ENCODE measurements around the gene KCNAB2. TPM values are rescaled to one million over a fixed set of nuclear protein-coding genes. Genes with fewer than 3 reads are reported as not detected.

Gene KCNAB2
- total RNA-seq, 4 donors from 2014 or later: 10.9 to 12.6 (median 11.7) TPM

GRCh38 chr1:6103854-6104530 lies 58.3 kb downstream of the KCNAB2 start:
- WGBS, 2 donors (ENCODE audit: low coverage in 1 of 2): 89% methylated on average over 3 of the region's 13 CpGs; no CpG with 5 or more reads in 1 of the 2 donors
- H3K27me3 ChIP-seq: peaks cover 62% of the 10 kb centered on the region
- no peak for ATAC-seq
- H3K4me3 ChIP-seq: no peak overlapping the region
- TF ChIP-seq EP300 (IDR thresholded peaks at IDR 0.05): no peak
- TF ChIP-seq, protein P1, sequence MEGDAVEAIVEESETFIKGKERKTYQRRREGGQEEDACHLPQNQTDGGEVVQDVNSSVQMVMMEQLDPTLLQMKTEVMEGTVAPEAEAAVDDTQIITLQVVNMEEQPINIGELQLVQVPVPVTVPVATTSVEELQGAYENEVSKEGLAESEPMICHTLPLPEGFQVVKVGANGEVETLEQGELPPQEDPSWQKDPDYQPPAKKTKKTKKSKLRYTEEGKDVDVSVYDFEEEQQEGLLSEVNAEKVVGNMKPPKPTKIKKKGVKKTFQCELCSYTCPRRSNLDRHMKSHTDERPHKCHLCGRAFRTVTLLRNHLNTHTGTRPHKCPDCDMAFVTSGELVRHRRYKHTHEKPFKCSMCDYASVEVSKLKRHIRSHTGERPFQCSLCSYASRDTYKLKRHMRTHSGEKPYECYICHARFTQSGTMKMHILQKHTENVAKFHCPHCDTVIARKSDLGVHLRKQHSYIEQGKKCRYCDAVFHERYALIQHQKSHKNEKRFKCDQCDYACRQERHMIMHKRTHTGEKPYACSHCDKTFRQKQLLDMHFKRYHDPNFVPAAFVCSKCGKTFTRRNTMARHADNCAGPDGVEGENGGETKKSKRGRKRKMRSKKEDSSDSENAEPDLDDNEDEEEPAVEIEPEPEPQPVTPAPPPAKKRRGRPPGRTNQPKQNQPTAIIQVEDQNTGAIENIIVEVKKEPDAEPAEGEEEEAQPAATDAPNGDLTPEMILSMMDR (IDR thresholded peaks at IDR 0.05): no peak
- no peaks in the 10 kb centered on the region for H3K9me3 ChIP-seq
- H3K36me3 ChIP-seq: peaks cover 0 to 9% of the 10 kb centered on the region in 2 donors
- H3K4me1 ChIP-seq: no peaks in the 10 kb centered on the region
- H3K27ac ChIP-seq: no peak overlapping the region

DNA sequence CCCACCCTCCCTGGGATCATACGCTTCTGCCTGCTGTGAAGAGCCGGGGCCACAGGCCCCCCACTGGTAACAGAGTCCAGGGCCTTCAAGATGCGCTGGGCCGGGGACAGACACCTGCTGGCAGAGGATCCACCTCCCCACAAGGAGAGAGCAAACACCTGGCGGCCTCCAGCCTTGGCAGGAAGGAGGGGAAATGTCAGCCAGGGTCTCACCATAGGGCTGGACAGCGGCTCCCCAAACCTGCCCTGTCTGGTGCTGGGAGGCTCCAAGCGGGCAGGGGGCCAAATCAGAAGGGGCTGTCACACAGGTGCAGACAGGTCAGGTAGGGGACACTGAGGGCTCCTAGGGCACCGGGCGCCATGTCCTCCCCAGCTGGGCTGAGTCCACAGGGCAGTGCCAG lies 58.9 kb downstream of the KCNAB2 start:
- no peak for ATAC-seq
- H3K27me3 ChIP-seq: peaks cover 64% of the 10 kb centered on the region

GRCh38 chr1:6105218-6105679 lies 59.6 kb downstream of the KCNAB2 start:
- no peak for TF ChIP-seq POLR2AphosphoS5 (IDR thresholded peaks at IDR 0.05)
- TF ChIP-seq EP300 (IDR thresholded peaks at IDR 0.05): no peak
- no peak for TF ChIP-seq POLR2A (IDR thresholded peaks at IDR 0.05)
- TF ChIP-seq, protein P1 (IDR thresholded peaks at IDR 0.05): no peak
- H3K36me3 ChIP-seq: peaks cover 0 to 9% of the 10 kb centered on the region in 2 donors
- no peak overlapping the region for H3K27ac ChIP-seq
- no peak for ATAC-seq
- 69 to 76% methylated on average over 5 to 9 of the region's 12 CpGs for WGBS, 2 donors (ENCODE audit: low coverage in 1 of 2)
- peaks cover 63% of the 10 kb centered on the region for H3K27me3 ChIP-seq
- H3K9me3 ChIP-seq: no peaks in the 10 kb centered on the region
- H3K4me3 ChIP-seq: no peak overlapping the region
- H3K4me1 ChIP-seq: no peaks in the 10 kb centered on the region

More for the DNA sequence above, 58.9 kb downstream of the KCNAB2 start:
- TF ChIP-seq POLR2AphosphoS5 (IDR thresholded peaks at IDR 0.05): no peak
- TF ChIP-seq, protein P1 (IDR thresholded peaks at IDR 0.05): no peak
- no peak for TF ChIP-seq EP300 (IDR thresholded peaks at IDR 0.05)
- TF ChIP-seq POLR2A (IDR thresholded peaks at IDR 0.05): no peak
- Histone ChIP-seq H3K36me3 (peaks cover 0 to 9% of the 10 kb centered on the region in 2 donors), H3K9me3 (no peaks in the 10 kb centered on the region), H3K4me3 (no peak overlapping the region), H3K4me1 (no peaks in the 10 kb centered on the region), H3K27ac (no peak overlapping the region)
- no CpG with 5 or more reads among the region's 9 CpGs for WGBS, 2 donors (ENCODE audit: low coverage in 1 of 2)

DNA sequence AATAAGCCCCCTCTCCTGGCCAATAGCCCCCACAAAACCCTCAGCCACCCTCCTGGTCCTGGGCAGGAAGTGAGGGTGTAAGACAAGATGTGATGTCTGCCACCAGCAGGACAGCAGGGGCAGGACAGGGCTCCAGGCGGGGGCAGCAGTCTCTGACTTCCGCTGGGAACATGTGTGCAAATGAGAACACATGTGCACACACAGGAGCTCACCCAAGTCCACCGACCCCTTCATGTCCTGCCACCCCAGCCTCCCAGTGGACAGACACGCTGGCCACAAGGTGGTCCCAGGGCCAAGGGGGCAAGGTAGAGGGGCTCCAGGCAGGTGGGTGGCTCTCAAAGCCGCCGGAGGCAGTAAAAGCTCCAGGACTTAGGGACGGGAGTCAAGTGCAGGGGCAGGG lies 60.1 kb downstream of the KCNAB2 start:
- no peak for TF ChIP-seq EP300 (IDR thresholded peaks at IDR 0.05)
- TF ChIP-seq, protein P1 (IDR thresholded peaks at IDR 0.05): no peak
- TF ChIP-seq POLR2AphosphoS5 (IDR thresholded peaks at IDR 0.05): no peak
- no peak for TF ChIP-seq POLR2A (IDR thresholded peaks at IDR 0.05)
- Histone ChIP-seq H3K27ac (no peak overlapping the region), H3K9me3 (no peaks in the 10 kb centered on the region), H3K27me3 (peaks cover 57% of the 10 kb centered on the region), H3K36me3 (peaks cover 0 to 9% of the 10 kb centered on the region in 2 donors), H3K4me1 (no peaks in the 10 kb centered on the region), H3K4me3 (no peak overlapping the region)
- no peak for ATAC-seq
- WGBS, 2 donors (ENCODE audit: low coverage in 1 of 2): 53% methylated on average over 2 of the region's 7 CpGs; no CpG with 5 or more reads in 1 of the 2 donors

DNA sequence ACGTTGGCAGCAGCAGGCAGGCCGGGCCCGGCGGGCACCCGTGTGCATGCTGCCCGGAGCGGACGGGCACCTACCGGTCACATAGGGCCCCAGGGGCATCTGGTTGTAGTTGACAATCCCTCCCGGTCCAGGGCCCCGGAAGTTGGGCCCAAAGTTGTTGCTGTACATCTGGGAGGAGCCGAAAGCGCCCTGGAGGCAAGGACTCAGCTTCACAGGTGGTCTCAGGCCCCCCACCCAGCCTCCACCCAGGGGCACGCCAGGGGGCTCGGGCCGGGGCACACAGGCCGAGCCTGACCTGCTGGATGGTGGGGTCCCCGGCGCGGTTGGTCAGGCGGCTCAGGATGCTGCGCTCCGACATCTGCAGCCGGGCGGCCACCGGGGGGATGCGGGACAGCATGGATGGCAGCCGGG lies 60.6 kb downstream of the KCNAB2 start:
- Histone ChIP-seq H3K36me3 (peaks cover 0 to 9% of the 10 kb centered on the region in 2 donors), H3K4me1 (no peaks in the 10 kb centered on the region), H3K4me3 (no peak overlapping the region), H3K9me3 (no peaks in the 10 kb centered on the region), H3K27ac (no peak overlapping the region), H3K27me3 (peaks cover 52% of the 10 kb centered on the region)
- no CpG with 5 or more reads among the region's 28 CpGs for WGBS, 2 donors (ENCODE audit: low coverage in 1 of 2)
- no peak for ATAC-seq
- TF ChIP-seq POLR2A (IDR thresholded peaks at IDR 0.05) (no peak), POLR2AphosphoS5 (IDR thresholded peaks at IDR 0.05) (no peak)
